HG02623 (cell line): ENCODE measurements around the gene SKIC8.

ENCODE experiments used
- ATAC-seq: cut with Tn5 transposase; IDR thresholded peaks from one replicate; pipeline ENCODE4 v1.9.1; 2021; ENCODE audit warnings: moderate library complexity; ENCODE audit not compliant: unreplicated experiment

Gene SKIC8

GRCh38 chr15:78322243-78322642, 22.8 kb upstream of the SKIC8 start:
- no peak for ATAC-seq

- ATAC-seq: no peak
Measured at GRCh38 chr15:78321786-78322185, 22.4 kb upstream of the SKIC8 start.

- ATAC-seq: no peak
Measured at GRCh38 chr15:78321041-78321570, 21.7 kb upstream of the SKIC8 start.

DNA sequence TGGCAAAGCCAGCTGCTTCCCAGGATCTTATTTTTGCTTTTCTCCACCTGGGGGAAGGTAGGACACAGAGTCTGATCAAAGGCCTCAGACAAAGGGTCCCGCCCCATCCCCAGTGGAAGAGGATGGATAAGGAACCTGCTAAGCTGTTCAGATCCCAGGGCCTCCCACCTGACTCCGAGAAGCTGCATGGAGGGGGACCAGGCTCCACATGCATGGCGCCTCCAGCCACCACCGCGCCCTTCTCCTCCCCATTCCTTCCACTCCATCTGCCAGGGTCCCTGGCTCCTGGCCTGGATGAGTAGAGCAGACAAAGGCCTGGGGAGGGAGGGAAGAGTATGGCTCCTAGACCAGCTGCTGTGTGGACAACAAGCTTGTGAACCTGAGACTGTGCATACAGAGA, 20.8 kb upstream of the SKIC8 start:
- ATAC-seq: no peak

DNA sequence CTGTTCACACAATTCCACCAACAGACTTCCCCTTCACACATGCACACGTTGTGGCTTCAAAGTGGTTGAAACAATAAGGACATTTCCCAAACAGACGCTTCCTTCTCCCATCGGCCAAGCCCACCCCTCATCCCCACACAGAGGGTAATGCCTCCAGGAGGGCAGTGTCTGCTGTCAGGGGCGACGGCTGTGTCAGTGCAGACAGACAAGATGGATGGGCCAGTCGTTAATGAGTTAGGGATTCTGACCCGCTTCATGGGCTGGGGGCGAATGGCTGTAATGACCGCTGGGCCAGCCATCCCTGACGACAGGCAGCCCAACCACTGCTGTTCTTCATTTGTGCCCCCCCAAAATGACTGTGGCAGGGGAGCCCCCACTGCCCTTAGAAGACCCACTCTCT, 20.2 kb upstream of the SKIC8 start:
- ATAC-seq: no peak

DNA sequence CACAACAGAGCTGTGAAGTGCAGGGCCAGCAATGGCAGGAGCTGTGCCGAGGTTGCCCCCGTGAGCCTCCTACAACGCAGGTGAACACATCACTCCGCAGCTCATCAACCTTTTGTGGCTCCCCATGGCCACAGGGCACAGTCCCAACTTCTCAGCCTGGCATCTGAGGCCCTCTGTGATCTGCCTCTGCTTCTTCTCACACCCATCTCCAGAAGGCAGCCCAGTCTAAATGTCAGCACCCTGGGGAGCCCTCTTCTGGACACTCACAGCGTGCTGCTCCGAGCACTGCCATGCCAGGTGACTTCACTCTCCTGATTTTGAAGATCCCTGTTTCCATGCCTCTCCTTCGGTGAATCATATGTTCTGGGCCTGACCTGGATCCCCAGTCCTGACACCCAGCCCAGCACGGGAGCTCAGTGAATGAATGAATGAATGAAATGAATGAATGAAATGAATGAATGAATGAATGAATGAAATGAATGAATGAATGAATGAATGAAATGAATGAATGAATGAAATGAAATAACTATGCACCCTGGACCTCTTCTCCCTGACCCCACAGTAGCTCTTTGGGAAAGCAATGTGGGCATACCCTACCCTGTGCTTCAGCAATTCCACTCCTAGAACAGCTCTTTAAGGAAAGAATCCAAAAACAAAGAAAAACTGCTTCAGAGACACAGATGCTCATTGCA, 17.9 kb upstream of the SKIC8 start:
- ATAC-seq: no peak

DNA sequence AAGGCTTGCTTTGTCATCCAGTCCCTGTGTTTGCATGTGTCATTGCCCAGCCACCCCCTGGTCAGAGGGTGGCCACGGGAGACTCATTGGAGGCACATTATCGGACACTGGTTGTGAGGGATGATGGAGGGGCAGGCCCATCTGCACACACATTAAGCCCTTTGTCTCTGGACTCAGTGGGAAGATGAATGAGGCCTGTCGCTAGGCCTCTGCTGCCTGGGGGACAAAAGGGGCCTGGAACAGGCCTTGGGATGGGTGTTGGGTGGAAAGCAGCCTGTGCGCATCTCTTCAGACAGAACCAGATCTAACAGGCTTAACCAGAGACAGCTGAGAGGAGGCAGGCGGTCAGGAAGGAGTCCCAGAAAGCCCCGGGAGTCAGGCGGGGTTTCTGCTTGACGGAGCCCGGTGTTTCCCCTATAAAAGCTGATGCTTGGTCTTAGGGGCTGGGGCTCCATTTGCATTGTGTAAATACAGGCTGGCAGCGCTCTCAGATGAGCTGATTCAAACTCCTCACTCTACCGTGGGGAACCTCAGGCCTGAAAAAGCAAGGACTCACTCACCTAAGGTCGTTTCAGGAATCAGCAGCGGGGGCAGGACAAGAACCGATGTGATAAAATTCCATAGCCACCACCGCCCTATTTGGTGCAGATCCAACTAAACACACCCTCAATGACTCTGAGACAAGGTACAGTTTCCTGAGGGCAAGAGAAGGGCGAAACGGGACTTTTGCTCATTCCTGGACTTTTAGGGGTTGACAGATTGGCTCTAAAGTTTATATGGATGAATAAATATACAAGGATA, 17.1 kb upstream of the SKIC8 start:
- ATAC-seq: no peak

GRCh38 chr15:78315686-78316282, 16.4 kb upstream of the SKIC8 start:
- ATAC-seq: no peak

GRCh38 chr15:78314181-78314581, 14.8 kb upstream of the SKIC8 start:
- no peak for ATAC-seq

GRCh38 chr15:78313383-78313782, 14.0 kb upstream of the SKIC8 start:
- no peak for ATAC-seq

DNA sequence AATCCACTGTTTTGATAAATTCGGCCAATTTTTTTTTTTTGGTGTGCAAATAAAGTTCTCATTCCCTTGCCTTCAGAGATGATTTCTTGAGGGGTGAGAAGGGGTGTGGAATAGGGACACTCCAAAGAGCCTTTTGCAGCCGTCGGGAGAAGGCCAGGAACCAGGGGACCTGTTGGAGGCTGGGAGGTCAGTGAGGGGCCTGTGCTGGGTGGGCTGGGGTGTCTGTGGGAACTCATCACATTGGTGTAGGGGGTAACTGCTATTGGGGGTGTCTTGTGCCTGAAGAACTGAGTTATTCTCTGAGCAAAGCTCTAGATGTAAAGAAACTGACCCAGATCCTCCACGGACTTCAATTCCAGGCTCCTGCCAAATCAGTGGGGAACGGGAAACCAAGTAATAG, 13.5 kb upstream of the SKIC8 start:
- no peak for ATAC-seq

DNA sequence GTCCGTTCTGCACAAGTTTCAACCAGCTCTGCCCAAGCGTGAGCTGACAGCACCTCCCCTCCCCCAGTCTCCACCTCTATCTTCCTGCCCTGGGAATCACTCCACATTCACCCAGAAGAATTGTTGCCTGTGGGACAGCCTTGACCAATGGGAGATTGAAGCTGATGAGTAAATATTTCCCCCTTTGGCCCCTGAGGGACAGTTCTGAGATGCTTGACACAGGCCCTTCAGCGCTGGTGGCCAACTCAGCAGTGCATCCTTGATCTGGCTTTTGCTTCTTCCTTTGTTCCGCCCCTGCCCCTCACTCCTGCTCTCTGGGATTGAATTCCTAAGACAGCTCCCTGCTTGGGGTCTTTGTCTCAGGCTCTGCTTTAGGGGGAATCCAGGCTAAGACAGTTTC, 13.1 kb upstream of the SKIC8 start:
- no peak for ATAC-seq

DNA sequence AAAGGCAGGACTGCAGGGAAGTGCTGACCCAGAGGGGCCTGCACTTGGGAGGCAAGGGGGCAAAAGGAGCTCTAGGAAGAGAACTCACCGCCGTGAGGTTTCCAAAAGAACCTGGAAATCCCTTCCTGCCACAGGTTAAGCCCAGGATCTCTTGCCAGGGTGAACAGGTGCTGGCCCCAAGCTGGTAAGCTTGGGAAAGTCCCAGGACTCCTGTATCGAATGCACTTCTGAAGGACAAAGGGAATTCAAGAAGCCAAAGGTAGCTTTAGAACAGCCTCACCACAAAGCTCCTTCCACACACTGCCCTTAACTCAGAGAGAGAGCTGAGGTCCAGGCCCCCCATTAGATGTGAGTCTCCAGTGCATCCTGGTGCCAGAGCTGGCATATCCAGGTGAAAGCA, 11.9 kb upstream of the SKIC8 start:
- no peak for ATAC-seq

DNA sequence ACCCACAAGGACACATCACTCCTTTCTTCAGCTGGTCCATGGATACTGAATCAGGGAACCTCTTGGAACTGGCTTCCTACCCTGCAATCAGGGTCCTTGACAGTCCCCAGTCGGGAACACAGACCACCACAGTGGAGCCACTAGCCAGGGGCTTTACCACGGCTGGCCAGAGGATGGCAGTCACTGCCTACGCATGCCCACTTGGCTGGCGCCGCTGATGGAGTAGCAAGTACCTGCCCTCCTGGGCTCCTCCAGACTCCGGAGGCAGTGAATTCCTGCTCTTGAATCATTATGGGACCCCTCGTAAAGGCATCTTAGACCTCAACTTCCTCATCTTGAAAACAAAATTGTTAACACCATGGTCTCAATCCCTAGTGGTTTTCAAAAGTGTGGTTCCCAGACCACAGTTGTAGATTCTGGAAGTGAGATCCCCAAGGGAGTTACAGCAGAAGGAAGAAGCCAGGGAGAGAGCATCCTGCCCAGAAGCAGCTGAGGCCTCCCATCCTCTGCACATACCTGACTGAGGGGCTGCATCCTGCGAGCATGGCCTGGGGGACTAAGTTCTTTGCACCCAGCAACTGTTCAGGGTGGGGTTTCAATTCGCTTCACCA, 9.1 kb upstream of the SKIC8 start:
- ATAC-seq: no peak

GRCh38 chr15:78307976-78308375, 8.6 kb upstream of the SKIC8 start:
- ATAC-seq: no peak

DNA sequence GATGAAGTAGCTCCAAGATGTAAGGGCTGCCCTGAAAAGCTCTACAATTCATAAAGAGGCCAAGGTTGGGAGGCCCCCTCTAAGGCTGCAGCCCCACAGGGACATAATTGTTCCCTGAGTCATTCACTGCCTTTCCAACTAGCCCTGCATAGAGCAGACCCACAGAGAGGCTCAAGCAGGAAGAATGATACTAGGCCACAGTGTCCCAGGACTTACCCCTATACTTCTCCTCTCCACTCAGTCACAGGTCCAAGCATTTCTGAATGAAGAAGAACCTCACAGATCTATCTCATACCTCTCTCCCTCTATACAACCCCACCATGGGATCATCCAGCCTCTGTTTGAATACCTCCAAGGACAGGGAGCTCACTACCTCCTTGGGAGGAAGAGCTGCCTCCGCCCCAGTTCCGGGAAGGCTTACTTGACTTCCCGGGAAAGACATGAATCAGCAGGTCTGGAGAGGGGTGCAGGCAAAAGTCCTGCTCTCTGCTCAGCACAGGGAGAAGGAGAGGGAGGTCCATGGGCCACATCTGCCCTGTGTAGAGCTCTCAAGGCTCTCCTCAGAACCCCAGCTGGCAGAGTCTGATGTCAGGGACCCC, 6.9 kb upstream of the SKIC8 start:
- ATAC-seq: no peak

- no peak for ATAC-seq
Measured at GRCh38 chr15:78304216-78305066, 5.0 kb upstream of the SKIC8 start.

DNA sequence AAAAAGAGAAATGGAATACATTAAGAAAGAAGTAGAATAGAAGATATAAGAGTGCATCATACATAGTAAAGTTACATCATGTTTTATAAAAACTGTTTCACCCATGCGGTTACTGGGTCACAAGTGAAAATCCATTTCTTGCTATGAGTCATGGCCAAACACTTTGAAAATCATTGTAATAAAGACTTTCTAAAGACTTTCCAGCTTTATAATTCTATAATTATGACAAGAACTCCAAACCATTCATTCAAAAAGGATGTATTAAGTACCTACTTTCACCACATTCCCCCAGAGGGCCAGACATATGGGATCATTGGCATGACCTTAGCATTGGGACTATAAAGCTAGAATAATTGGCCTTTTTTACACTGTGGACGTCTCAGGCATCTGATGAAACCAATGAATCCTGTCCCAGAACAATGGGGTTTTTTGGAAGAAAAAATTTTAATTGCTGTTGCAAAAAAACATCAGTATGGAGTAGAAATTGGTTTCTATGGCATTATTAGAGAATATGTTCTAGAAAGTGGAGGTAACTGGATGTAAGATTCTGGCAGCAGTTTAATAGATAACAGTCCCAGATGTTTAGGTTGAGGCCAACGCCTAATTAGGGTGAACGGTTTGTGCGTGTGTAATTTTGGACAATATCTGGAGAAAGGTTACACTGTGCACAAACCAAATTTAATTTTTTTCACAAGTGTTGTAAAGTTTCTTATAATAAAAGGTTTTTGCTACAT, 3.3 kb upstream of the SKIC8 start:
- ATAC-seq: no peak

DNA sequence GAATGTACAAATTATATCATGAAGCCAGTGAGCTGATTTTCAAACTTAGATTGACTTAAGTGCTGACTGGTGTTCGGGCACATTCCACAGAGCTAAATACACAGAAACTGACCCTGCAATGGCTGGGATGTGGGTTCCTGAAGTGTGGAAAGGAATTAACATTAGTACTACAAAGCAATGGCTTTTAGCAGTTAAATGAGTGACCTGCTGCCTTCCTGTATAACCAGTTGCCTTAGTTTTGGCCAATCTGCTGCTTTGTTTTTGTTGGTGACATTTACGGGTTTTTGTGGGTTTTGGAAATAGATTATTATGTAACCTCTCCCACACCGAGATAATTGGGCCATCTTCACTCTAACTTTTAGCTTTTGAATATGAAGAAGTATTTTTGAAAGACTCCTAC, 2.4 kb upstream of the SKIC8 start:
- ATAC-seq: no peak

- no peak for ATAC-seq
Measured at GRCh38 chr15:78301326-78301725, 1.9 kb upstream of the SKIC8 start.
